Measurements from ENCODE around the gene MATN1.

DNA sequence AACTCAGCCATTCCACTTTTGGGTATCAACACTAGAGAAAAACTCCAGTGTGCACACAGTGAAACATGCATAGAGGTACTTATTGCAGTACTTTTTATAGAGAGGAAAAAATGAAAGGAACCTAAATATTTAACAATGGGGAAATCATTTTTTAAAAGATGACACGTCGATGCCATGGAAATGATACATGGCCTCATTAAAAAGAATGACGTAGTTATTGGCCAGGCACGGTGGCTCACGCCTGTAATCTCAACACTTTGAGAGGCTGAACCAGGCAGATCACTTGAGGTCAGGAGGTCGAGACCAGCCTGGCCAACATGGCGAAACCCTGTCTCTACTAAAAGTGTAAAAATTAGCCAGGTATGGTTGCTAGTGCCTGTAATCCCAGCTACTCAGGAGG is 42.5 kb downstream of the MATN1 start:
- TF ChIP-seq POLR2A (IDR thresholded peaks at IDR 0.05) (no peak), POLR2AphosphoS5 (IDR thresholded peaks at IDR 0.05; ENCODE audit: insufficient read depth in 1 of 2, low read depth in 1 of 2) (no peak)
- TF ChIP-seq, protein P1, sequence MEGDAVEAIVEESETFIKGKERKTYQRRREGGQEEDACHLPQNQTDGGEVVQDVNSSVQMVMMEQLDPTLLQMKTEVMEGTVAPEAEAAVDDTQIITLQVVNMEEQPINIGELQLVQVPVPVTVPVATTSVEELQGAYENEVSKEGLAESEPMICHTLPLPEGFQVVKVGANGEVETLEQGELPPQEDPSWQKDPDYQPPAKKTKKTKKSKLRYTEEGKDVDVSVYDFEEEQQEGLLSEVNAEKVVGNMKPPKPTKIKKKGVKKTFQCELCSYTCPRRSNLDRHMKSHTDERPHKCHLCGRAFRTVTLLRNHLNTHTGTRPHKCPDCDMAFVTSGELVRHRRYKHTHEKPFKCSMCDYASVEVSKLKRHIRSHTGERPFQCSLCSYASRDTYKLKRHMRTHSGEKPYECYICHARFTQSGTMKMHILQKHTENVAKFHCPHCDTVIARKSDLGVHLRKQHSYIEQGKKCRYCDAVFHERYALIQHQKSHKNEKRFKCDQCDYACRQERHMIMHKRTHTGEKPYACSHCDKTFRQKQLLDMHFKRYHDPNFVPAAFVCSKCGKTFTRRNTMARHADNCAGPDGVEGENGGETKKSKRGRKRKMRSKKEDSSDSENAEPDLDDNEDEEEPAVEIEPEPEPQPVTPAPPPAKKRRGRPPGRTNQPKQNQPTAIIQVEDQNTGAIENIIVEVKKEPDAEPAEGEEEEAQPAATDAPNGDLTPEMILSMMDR (IDR thresholded peaks at IDR 0.05): no peak
